ENCODE data around the gene PHACTR2.
"Not testable (repeated sequence)": the region's sequence is repeated elsewhere in the genome, so short reads cannot be mapped to it uniquely, and the experiment has no call there.

Gene PHACTR2

DNA sequence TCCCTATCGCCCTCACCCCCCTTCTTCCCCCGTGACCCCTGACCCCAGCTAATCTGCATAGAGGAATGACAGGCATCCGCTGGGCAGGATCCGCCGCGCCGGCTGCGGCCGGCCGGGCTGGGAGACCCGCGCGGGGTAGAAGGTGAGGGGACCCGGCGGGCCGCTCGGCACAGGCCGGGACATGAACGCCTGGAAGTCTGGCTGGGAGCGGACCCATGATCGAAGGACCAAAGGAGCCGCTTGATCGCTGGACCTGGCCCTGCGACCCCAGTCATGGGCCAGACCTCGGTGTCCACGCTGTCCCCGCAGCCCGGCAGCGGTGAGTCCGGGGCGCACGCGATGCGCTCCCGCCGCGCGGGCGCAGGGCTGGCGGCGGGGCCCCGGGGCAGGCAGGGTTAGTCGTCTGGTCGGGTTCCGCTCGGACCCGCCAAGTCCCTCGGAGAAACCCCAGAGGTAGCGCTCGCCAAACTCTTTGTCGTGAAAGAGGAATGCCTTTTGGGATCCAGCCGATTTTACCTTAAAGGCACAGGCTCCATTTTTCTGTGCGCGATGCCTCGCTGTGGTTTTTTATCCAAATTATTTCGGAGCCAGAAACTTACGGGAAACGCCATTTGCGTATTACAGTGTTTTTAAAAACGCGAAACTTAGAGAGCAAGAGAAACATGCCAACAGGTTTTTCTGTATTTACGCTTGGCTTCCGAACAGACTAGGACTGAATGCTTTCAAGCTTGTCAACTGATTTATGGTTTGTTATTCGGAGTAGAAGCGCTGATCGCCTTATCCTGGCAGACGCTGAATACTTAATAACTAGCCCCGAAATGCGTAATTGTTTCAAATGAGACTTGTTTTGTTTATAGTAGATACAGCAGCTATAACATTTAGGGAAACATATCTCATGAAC is at the start of gene PHACTR2:
Gene PHACTR2, plus strand, starts transcription at position 75 of the 901 bp plus-strand sequence. Its CDS starts 199 bp downstream, at position 274.
- CTCF ChIA-PET, result interaction anchor here (1.6 kb wide), 2 partner anchors 20 to 413 kb away, joined by 3 read pairs; no protein-coding TSS in a partner anchor

DNA sequence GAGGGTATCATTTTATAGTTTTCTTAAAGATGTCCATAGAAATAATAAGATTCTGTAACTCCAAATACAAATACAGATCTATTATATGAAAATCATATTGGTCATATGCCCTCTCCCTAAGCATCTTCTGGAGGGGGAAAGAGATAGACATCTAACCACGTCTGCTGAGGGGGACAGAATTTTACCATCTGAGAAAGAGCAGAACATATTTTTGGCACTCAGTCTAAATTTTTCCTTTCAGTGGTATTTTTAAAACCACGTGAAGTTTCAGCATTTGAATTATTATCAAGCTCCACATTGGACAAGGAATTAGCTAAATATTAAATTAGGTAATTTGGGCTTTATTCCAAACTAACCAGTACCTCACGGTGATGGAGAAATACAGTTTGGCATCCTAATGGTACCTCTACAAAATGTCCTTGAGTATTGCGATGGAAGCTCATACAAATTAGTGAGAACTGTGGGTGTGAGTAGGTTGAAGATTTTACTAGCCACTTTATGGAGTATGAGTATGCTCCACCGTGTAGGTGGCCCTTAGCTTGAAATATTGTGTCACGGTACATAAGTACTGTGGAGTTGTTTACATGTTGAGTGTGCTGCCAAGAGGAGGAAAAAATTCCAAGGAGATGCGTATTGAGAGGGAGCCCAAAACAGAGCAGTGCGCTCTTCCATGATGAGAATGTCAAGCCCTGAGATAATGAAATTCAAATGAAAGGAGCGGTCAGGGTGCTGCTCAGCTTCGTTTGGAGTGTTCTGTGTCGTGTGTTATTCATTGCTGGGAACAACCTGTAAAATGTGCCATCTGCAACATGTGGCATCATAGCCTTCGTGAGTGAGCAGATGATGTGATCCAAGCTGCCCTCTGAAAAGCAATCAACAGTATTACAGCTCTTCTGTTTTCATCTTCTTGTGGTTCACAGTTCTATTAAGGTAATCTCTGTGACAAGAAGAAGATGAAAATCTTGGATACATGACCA is 48.4 kb upstream of the PHACTR2 start:
- POLR2A ChIA-PET, result no interaction called here
- no peak for DNase-seq (ENCODE audit: extremely low spot score)
- CTCF ChIA-PET, result interaction anchor here (1.0 to 1.6 kb wide), 3 partner anchors 12 to 21 kb away, joined by 3 read pairs; no protein-coding TSS in a partner anchor
- TF ChIP-seq, protein P1, sequence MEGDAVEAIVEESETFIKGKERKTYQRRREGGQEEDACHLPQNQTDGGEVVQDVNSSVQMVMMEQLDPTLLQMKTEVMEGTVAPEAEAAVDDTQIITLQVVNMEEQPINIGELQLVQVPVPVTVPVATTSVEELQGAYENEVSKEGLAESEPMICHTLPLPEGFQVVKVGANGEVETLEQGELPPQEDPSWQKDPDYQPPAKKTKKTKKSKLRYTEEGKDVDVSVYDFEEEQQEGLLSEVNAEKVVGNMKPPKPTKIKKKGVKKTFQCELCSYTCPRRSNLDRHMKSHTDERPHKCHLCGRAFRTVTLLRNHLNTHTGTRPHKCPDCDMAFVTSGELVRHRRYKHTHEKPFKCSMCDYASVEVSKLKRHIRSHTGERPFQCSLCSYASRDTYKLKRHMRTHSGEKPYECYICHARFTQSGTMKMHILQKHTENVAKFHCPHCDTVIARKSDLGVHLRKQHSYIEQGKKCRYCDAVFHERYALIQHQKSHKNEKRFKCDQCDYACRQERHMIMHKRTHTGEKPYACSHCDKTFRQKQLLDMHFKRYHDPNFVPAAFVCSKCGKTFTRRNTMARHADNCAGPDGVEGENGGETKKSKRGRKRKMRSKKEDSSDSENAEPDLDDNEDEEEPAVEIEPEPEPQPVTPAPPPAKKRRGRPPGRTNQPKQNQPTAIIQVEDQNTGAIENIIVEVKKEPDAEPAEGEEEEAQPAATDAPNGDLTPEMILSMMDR (IDR thresholded peaks at IDR 0.05; ENCODE audit: control extremely low read depth, extremely low read depth, low read depth, missing control alignments), result no peak

More for the DNA sequence above, at the start of gene PHACTR2:
- POLR2A ChIA-PET, result no interaction called here
- DNase-seq (ENCODE audit: extremely low spot score), result peak; percentile 48
- TF ChIP-seq, protein P1 (IDR thresholded peaks at IDR 0.05; ENCODE audit: control extremely low read depth, extremely low read depth, low read depth, missing control alignments), result no peak

DNA sequence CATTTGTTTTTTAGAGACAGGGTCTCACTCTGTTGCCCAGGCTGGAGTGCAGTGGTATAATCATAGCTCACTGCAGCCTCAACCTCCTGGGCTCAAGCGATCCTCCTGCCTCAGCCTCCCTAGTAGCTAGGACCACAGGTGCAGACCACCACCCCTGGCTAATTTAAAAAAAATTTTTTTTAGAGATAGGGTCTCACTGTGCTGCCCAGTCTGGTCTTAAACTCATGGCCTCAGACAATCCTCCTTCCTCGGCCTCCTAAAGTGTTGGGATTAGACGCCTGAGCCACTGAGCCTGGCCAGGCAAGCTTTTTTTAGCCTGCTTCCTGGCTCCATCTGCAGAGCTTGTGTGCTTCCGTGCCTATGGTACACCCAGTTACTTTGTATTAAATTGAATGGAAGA is 46.6 kb upstream of the PHACTR2 start:
- CTCF ChIA-PET, result interaction anchor here (0.8 to 1.1 kb wide), 2 partner anchors 32 to 399 kb away, joined by 3 read pairs; no protein-coding TSS in a partner anchor
- POLR2A ChIA-PET; DNase-seq (ENCODE audit: extremely low spot score): not testable (repeated sequence)

DNA sequence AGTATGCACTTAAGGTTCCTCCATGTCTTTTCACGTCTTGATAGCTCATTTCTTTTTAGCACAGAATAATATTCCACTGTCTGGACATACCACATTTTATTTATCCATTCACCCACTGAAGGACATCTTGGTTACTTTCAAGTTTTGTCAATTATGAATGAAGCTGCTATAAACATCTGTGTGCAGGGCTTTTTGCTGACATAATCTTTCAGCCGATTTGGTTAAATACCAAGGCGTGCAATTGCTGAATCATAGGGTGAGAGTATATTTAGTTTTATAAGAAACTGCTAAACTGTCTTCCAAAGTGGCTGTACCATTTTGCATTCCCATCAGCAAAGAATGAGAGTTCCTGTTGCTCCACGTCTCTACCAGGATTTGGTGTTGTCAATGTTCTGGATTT is 44.9 kb upstream of the PHACTR2 start:
- CTCF ChIA-PET, result no interaction called here
- TF ChIP-seq, protein P1 (IDR thresholded peaks at IDR 0.05; ENCODE audit: control extremely low read depth, extremely low read depth, low read depth, missing control alignments), result no peak
- POLR2A ChIA-PET, result no interaction called here
- no peak for DNase-seq (ENCODE audit: extremely low spot score)

DNA sequence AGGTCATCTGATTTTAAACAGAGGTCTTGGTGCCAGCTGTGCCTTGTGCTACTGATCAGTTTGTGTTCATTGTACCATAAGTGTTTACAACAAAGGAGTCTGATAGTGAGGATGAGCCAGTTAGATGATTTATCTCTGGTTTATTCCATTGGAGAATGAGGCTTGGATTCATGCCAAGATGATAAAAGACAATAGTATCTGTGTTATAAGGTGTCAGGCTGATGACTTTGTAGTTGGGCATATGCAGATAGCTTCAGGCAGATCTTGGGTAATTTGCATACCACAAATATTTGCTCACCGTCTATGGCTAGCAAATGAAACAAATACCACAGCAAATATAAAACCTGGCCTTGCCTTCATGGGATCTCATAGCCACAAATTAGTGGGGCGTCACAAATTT is 43.3 kb upstream of the PHACTR2 start:
- ChIA-PET POLR2A (no interaction called here), CTCF (interaction anchor here (1.2 to 1.3 kb wide), 3 partner anchors 10 to 58 kb away, joined by 3 to 4 read pairs (median 3); no protein-coding TSS in a partner anchor)
- DNase-seq (ENCODE audit: extremely low spot score), result no peak
- TF ChIP-seq, protein P1 (IDR thresholded peaks at IDR 0.05; ENCODE audit: control extremely low read depth, extremely low read depth, low read depth, missing control alignments), result no peak

GRCh38 chr6:143637691-143638090 is 40.1 kb upstream of the PHACTR2 start:
- TF ChIP-seq, protein P1 (IDR thresholded peaks at IDR 0.05; ENCODE audit: control extremely low read depth, extremely low read depth, low read depth, missing control alignments), result no peak
- POLR2A ChIA-PET, result no interaction called here
- no peak for DNase-seq (ENCODE audit: extremely low spot score)
- CTCF ChIA-PET, result interaction anchor here (1.2 to 2.4 kb wide), 3 partner anchors 10 to 15 kb away, joined by 4 to 6 read pairs (median 4); no protein-coding TSS in a partner anchor
